Vagina (tissue), 2 donors: ENCODE measurements around the gene NAPB. TPM values are rescaled to one million over a fixed set of nuclear protein-coding genes. Genes with fewer than 3 reads are reported as not detected.

Experiments used
- DNase-seq, 2 donors: peaks; one replicate each; pipeline ENCODE4 v3.0.0-alpha.2; 2017; ENCODE audit errors: extremely low spot score in 2 of 2
- H3K27ac ChIP-seq: fragments of 200-600 bp; sonication (generic); one replicate; pipeline ENCODE4 v1.5.1; 2019
- H3K27me3 ChIP-seq: fragments of 200-600 bp; sonication (generic); one replicate; pipeline ENCODE4 v1.5.1; 2019
- H3K36me3 ChIP-seq, 2 donors: fragments of 200-600 bp; sonication (generic); one replicate each; pipeline ENCODE4 v1.5.1; 2017 to 2019
- H3K4me1 ChIP-seq: fragments of 200-600 bp; sonication (generic); one replicate; pipeline ENCODE4 v1.5.1; 2019
- H3K4me3 ChIP-seq, 2 donors: fragments of 200-600 bp; sonication (generic); 1 replicate in 1 of 2; 2 replicates in 1 of 2; pipeline ENCODE4 v1.5.1; 2016 to 2019
- H3K9me3 ChIP-seq: fragments of 200-600 bp; sonication (generic); one replicate; pipeline ENCODE4 v1.5.1; 2019
- CTCF ChIP-seq, 3 experiments: fragments of 450-650 bp in 2 of 3; fragments of 200-600 bp in 1 of 3; sonication (generic) in 1 of 3; IDR thresholded peaks; one replicate each; pipeline ENCODE4 v1.5.1; 2017 to 2019; ENCODE audit warnings: antibody characterized with exemption in 3 of 3, mild to moderate bottlenecking in 2 of 3, moderate library complexity in 2 of 3
- POLR2A ChIP-seq, 2 donors: fragments of 450-650 bp; IDR thresholded peaks; one replicate each; pipeline ENCODE4 v1.6.1; 2017; ENCODE audit warnings: antibody characterized with exemption in 2 of 2, mild to moderate bottlenecking in 2 of 2, moderate library complexity in 2 of 2
- POLR2AphosphoS5 ChIP-seq, 2 donors: sonication (generic); formaldehyde crosslinking; IDR thresholded peaks; one replicate each; pipeline ENCODE4 v1.9.0; 2017; ENCODE audit warnings: antibody characterized with exemption in 2 of 2, mild to moderate bottlenecking in 2 of 2, low read depth in 1 of 2; ENCODE audit not compliant: insufficient read depth in 1 of 2
- intact Hi-C: fragments of 100-400 bp; cut with DNase I; formaldehyde crosslinking; loops from one replicate; pipeline ENCODE4 v1.15.1; 2023
- total RNA-seq: library from RNA; depleted of rRNA; stranded (reverse); fragments of >200 nt; gene quantifications from one replicate; pipeline ENCODE4 v1.2.3, GENCODE V29; 2016

Gene NAPB
- total RNA-seq, 1 donor from 2014 or later, result 28.5 TPM

- intact Hi-C loops, result no loop called here
- Histone ChIP-seq H3K36me3 (no peaks in the 10 kb centered on the region), H3K9me3 (no peaks in the 10 kb centered on the region), H3K4me3 (no peak overlapping the region), H3K4me1 (peaks cover 41% of the 10 kb centered on the region), H3K27me3 (no peaks in the 10 kb centered on the region), H3K27ac (no peak overlapping the region)
- TF ChIP-seq POLR2A (IDR thresholded peaks at IDR 0.05) (no peak), POLR2AphosphoS5 (IDR thresholded peaks at IDR 0.05; ENCODE audit: insufficient read depth in 1 of 2, low read depth in 1 of 2) (no peak), CTCF (IDR thresholded peaks at IDR 0.05) (no peak)
- DNase-seq, result no peak
These were observed 7.3 kb downstream of the NAPB start for GRCh38 chr20:23413862-23414422.

GRCh38 chr20:23412026-23412425 is 9.3 kb downstream of the NAPB start:
- DNase-seq, result no peak

GRCh38 chr20:23410916-23411695 is 10.2 kb downstream of the NAPB start:
- DNase-seq, result no peak
- no peak for TF ChIP-seq CTCF (IDR thresholded peaks at IDR 0.05)
- Histone ChIP-seq H3K4me1 (peaks cover 23% of the 10 kb centered on the region), H3K4me3 (no peak overlapping the region), H3K27ac (no peak overlapping the region), H3K36me3 (no peaks in the 10 kb centered on the region), H3K9me3 (no peaks in the 10 kb centered on the region), H3K27me3 (no peaks in the 10 kb centered on the region)
- intact Hi-C loops, result no loop called here

More at GRCh38 chr20:23412026-23412425, 9.3 kb downstream of the NAPB start:
- H3K4me1 ChIP-seq, result peaks cover 23% of the 10 kb centered on the region
- no peak overlapping the region for H3K27ac ChIP-seq
- TF ChIP-seq POLR2AphosphoS5 (IDR thresholded peaks at IDR 0.05; ENCODE audit: insufficient read depth in 1 of 2, low read depth in 1 of 2) (no peak), CTCF (IDR thresholded peaks at IDR 0.05) (no peak), POLR2A (IDR thresholded peaks at IDR 0.05) (no peak)
- no peak overlapping the region for H3K4me3 ChIP-seq
- intact Hi-C loops, result no loop called here
- H3K36me3 ChIP-seq, result no peaks in the 10 kb centered on the region
- H3K9me3 ChIP-seq, result no peaks in the 10 kb centered on the region
- no peaks in the 10 kb centered on the region for H3K27me3 ChIP-seq

- intact Hi-C loops, result no loop called here
- H3K4me1 ChIP-seq, result peaks cover 14% of the 10 kb centered on the region
- DNase-seq, result no peak
These were observed 11.5 kb downstream of the NAPB start for GRCh38 chr20:23409800-23410199.

More at GRCh38 chr20:23409800-23410199, 11.5 kb downstream of the NAPB start:
- H3K27ac ChIP-seq, result no peak overlapping the region
- no peaks in the 10 kb centered on the region for H3K36me3 ChIP-seq
- no peaks in the 10 kb centered on the region for H3K27me3 ChIP-seq
- H3K4me3 ChIP-seq, result no peak overlapping the region
- TF ChIP-seq POLR2A (IDR thresholded peaks at IDR 0.05) (no peak), POLR2AphosphoS5 (IDR thresholded peaks at IDR 0.05; ENCODE audit: insufficient read depth in 1 of 2, low read depth in 1 of 2) (no peak), CTCF (IDR thresholded peaks at IDR 0.05) (no peak)
- no peaks in the 10 kb centered on the region for H3K9me3 ChIP-seq
